HG02623 (cell line): Measurements from ENCODE around the gene SMARCAD1.
A peak's percentile ranks its signal among the peaks of the same experiment; 100 is the strongest.
"Not testable (repeated sequence)": the region's sequence is repeated elsewhere in the genome, so short reads cannot be mapped to it uniquely, and the experiment has no call there.

ENCODE experiments used
- ATAC-seq: cut with Tn5 transposase; IDR thresholded peaks from one replicate; pipeline ENCODE4 v1.9.1; 2021; ENCODE audit warnings: moderate library complexity; ENCODE audit not compliant: unreplicated experiment

SMARCAD1 gene

DNA sequence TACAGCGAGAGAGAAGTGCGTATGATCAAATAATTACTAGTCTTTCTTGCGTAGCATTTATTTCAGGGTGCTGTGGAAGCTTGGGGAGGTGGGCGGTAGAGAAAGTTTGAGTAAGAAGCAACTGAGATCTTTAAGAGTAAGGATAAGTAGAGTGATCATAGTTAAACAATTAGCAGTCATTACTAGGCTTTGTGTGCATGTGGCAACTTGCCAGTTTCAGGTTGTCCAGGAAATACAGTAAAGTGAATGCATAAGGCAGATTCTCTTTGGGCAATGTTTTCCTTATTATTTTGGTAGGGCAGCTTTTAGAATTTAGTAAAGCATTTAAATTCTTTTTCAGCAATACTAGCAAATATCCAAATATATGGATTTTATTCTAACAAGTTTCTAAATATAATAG lies 78.0 kb downstream of the SMARCAD1 start:
- no peak for ATAC-seq

DNA sequence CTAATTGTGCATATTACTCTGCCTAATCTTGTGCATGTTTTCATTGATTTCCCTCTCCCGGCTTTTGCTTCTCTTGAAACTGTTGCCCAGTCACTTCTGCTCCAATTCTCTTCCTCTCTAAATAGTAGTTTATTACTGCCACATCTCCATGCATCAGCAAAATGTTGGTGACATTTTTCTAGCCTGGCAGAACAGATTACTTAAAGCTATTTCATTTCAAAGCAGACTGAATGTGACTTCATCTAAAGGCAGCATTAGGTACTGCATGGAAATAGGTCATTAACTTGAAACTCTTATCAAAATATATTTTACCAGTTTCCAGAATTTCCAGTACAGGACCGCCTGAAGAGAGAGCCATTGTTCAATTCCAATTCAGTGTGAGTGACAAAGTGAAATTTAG lies 82.6 kb downstream of the SMARCAD1 start:
- ATAC-seq: no peak

DNA sequence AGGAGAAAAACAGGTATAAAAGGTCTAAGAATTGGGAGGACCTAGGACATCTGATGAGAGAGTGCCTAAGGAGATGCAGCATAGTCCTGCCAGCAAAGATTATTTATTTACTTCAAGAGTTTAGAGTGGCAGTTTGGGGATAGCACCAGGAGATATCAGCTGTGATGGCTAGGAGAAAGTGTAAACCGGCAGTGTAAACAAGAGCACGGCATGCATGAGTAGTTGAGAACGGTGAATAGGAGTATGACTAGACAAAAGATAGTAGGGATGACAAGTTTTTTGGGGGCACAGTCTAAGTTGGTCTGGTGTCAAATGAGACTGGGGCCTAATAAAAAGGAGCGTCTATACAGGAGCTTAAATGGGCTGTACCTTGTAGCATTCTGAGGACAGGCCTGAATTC lies 86.3 kb downstream of the SMARCAD1 start:
- ATAC-seq: not testable (repeated sequence)

DNA sequence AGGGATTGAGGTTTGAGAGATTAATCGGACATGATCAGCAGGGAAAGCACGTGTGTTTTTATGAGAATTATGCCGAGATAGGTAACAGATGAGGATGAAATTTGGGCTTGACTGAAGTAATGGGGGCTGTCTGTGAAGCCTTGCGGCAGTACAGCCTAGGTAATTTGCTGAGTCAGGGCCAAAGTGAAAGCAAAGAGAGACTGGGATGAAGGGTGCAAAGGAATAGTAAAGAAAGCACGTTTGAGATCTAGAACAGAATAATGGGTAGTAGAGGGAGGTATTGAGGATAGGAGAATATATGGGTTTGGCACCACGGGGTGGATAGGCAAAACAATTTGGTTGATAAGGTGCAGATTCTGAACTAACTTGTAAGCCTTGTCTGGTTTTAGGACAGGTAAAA lies 87.8 kb downstream of the SMARCAD1 start:
- ATAC-seq: not testable (repeated sequence)

DNA sequence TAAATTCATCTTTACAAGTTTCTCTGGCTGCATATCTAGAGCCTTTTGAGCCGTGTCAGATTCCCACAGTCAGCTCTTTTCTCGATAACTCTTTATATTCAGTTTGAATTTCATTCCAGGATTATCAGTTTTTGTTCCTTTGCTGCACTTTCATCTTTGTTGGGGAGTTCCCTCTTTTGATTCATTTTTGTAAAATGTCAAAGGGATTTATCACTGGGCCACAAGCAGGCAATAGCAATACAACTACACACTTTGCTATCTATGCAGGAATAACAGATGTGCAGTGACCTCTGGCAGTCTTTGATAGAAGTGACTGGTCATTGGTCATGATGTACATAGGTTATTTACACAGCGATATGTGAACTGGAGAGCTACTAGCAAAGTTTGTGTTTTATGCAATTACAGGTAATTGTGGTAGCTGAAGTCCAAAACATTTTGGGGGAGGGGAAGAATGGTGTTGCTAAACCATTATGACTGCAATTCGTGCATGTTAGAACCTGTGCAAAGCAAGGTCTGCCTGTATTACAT lies 91.1 kb downstream of the SMARCAD1 start:
- no peak for ATAC-seq

DNA sequence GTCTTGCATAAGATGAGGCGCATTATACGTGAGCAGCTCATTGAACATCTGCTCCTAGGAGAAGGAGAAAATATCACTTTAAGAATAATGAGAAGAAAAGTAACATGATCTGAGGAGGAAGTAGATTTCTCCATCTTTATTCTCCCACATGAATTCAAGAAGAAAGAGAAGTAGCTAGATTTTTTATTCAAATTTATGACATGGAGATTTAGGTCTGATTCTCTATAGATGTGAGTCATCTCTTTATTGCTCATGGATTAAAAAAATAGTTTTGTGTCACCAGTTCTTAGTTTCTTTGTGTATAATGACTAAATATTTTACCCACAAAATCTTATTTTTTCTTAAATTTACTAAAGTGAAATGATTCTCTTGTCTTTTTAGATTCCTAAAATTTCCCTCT lies 94.5 kb downstream of the SMARCAD1 start:
- ATAC-seq: no peak

DNA sequence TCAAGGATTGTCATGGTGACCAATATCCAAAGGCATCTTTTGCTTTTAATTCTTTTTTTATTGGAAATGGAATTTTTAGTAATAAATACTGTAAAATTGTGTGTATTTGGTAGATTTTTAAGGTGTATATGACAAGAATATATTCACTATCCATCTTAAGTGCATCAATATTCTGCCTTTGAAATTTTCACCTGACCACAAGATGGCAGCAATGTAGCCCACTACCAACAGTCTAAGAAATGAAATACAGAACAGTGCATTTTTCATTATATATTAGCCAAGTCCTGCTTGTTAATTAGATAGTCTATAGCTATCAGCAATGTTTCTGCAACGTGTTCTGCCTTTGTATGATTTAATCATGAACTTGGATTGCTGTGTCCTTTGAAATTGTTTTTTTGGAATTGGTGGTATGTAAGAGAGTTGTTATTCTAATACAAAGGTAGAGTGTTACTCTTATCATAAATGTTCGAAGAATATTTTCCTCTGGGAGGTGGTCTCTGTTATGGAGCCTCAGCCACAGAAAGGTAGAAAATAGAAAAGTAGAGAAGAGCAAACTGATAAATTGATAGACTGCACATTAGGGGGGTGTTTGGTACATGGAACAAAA lies 96.8 kb downstream of the SMARCAD1 start:
- ATAC-seq: no peak

DNA sequence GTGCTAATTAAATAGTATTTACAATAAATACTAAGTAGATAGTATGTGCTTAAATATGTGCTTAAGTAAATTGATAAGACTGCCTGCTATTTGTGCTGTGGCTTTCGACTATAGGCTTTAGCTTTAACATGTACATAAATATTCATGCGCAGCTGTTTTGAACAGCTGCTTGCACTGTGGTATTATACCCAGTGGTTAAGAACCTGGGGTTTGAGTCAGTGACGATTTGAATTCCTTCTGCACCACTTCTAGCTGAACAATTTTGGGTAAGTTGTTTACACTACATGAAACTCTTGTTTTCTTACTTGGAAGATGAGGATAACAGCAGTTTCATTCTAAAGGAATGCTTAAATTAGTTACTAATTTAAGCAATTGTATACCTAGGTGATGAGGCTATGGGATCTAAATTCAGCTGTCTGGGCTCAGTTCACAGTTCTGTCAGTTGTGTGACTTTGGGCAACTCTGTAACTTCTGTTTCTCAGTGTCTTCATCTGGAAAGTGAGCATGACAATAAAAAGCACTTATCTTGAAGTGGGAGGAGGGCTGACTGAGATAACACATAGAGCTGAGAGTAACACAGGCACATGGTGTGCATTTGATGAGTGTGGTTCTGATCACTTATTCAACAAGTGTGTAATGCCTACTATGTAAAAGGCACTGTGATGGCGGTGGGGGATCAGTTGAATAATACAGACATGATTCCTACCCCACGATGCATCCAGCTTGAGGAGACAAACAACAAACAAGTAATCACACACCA lies 98.0 kb downstream of the SMARCAD1 start:
- ATAC-seq: no peak

DNA sequence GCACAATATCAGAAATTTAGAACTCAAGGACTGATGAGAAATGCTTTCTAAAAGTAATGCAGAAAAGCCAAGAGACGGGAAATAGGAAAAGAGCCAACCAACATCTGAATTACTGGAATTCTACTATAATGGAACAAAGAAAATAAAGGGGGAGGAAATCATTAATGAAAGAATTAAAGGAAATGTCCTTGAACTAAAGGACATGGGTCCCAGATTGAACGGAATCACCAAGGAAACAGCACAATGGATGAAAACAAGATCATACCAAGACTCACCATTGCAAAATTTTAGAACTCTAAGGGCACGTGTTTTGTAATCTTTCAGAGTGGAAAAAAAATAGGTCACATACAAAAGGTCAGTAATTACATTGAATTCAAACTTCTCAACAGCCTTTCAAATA lies 99.0 kb downstream of the SMARCAD1 start:
- no peak for ATAC-seq

DNA sequence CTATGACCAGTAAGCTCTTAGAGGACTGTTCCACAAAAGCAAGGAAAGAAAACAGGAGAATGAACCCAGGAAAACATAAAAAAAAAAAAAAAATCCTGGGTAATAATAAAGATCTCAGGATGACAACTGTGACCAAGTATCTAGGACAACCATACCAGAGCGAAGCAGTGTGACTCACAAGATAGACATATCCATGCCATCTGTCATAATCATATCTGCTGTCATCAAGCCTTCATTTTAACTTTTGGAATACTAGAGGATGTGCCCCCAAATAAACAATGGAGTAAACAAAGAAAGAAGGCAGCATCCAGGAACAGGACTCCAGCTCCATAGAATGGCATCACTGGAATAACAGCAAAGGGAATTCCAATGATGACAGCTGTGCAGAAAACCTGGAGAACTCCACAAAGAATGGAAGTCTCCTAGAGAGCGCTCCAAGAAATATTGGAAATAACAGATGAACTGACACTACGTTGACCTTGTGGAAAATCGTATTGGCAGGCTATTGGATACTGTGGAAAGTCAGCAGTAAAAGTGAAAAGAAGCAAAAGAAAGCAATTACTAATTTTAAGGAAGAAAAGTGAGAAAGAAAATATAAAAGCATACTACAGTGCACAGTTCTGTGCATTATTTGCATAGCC lies 99.7 kb downstream of the SMARCAD1 start:
- ATAC-seq: no peak

DNA sequence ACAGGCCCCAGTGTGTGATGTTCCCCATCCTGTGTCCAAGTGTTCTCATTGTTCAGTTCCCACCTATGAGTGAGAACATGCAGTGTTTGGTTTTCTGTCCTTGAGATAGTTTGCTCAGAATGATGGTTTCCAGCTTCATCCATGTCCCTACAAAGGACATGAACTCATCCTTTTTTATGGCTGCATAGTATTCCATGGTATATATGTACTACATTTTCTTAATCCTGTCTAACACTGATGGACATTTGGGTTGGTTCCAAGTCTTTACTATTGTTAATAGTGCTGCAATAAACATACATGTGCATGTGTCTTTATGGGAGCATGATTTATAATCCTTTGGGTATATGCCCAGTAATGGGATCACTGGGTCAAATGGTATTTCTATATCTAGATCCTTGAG lies 112.3 kb downstream of the SMARCAD1 start:
- not testable (repeated sequence) for ATAC-seq

DNA sequence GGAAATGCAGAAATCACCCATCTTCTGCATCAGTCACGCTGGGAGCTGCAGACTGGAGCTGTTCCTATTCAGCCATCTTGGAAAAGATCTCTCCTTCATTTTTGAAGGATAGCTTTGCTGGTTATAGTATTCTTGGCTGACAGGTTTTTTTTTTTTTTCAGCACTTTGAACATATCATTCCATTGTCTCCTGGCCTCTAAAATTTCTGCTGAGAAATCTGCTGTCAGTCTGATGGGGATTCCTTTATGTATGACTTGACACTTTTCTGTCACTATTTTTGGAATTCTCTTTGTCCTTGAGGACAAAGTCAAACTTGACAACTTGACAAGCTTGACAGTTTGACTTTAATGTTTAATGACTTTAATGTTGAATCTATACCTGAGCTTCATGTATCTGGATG lies 118.2 kb downstream of the SMARCAD1 start:
- no peak for ATAC-seq

DNA sequence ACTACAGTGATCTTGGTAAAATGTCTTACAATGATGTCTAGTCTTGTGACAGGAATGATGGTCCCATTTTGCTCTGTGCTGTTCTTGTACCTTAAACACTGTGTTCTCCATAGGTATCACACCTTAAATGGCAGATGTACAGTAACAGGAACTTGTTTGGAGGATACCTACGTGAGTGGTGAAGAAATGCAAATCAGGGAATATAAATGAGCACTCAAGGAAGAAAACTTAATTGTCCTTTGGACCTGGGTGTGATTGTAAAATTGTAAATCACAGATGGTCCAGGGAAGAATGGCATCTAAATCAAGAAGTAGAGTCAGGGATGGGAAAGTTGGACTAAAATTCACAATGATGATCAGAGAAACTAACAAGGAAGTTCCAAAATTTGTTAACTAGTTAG lies 122.3 kb downstream of the SMARCAD1 start:
- ATAC-seq: no peak

DNA sequence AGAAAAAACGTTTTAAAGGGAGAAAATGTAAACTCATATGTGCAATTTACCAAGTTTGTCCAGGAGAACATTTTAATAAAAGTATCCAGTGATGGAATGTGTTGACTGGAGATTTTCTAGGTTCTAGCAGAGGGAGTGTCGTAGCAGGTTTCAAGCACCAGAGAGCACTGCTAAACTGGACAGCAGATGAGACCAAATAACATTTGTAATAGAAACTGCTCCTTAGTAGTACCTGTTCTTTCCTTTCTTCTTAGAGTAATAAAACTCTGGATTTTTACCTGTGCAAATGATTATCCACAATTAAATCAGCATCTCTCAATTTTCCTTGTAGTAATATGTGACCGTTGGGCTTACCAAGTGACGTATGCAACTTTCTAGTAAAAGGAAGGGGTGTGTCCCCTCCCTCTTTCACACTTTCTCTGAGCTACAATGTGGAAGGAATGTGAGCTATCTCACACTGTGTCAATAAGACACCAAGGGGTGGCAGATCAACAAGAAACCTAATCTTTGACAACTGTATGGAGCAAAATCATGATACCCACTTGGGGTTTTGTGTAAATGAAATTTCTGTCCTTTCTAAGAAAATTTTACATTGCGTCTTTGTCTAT lies 125.4 kb downstream of the SMARCAD1 start:
- no peak for ATAC-seq

DNA sequence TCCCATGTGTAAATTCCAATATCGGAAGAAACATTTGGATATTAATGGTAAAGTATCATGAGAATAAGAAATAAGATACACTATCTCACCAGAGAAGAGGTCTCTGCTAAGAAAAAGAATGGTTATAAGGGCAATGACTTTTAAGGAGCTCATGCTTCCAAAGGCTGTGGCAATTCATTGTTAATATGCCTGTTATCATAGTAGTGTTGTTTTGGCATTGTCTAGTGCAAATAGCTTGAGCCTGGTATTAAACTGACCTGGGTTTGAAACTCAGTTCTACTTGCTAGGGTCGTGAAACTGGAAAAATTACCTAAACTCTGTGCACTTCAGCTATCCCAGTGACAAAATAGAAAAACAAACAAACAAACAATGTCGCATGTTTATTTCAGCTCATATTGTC lies 126.2 kb downstream of the SMARCAD1 start:
- no peak for ATAC-seq

DNA sequence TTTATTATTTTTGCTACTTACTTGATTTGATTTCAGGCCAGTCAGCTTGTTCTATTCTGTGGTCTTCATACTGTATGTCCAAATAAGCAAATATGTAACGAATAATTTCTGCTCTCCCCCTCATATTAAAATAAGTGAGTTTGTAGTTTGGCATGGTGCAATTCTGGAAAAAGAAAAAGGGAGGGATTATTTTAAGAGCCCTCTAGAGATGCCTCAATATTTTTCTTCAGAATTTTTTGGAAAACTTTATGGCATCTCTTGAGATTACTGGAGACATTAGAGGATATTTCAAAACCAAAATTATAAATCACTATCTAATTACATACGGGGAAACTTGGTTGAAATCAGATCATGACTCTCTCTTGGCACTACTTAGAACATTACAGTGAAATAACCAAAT lies 126.8 kb downstream of the SMARCAD1 start:
- no peak for ATAC-seq

DNA sequence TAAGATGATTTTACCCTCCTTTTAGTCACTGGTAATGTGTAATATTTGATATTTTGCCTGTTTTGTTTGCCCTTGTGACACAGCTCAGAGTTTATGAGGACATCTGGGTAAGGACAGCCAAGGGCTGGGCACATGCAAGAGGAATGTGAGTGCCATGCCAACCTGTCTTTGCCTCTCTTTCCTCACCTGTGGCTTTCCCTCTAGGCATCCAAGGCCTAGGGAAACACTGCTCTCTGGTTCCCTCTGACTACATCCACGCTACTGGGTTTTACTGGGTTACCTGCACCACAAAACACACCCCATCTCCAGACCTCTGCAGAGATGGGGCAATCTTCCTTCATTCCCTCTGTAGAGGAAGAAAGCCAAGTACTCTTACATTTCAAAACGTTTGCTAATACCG lies 127.3 kb downstream of the SMARCAD1 start:
- no peak for ATAC-seq

DNA sequence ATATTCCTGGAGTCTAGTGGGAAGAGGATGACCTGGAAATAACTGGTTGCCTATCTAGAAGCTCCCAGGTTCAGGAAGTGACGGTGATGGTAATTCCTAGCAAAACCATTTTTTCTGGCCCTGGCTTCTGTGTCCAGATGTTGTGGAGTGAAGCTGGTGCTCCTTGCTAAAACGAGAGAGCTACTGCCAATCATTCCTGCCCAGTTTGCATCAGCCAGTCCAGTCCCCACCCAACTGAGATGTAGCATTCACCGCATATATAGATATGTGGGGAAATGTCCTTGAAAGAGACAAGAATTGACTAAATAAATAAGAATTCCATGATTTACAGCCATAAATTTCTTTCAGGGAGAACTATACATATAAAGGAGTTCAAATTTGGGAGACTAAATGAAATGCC lies 128.6 kb downstream of the SMARCAD1 start:
- ATAC-seq: no peak

DNA sequence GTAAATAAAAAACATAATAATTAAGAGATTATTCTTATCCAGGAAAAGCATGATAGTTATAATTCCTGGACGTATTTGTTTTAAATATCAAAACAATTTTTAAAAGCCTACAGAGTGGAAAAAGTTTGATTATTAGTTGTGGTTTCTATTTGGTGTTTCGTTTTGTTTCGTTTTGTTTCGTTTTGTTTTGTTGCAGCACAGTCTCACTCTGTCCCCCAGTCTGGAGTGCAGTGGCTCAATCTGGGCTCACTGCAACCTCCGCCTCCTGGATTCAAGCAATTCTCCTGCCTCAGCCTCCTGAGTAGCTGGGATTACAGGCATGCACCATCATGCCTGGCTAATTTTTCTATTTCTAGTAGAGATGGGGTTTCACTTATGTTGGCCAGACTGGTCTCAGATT lies 129.1 kb downstream of the SMARCAD1 start:
- not testable (repeated sequence) for ATAC-seq

DNA sequence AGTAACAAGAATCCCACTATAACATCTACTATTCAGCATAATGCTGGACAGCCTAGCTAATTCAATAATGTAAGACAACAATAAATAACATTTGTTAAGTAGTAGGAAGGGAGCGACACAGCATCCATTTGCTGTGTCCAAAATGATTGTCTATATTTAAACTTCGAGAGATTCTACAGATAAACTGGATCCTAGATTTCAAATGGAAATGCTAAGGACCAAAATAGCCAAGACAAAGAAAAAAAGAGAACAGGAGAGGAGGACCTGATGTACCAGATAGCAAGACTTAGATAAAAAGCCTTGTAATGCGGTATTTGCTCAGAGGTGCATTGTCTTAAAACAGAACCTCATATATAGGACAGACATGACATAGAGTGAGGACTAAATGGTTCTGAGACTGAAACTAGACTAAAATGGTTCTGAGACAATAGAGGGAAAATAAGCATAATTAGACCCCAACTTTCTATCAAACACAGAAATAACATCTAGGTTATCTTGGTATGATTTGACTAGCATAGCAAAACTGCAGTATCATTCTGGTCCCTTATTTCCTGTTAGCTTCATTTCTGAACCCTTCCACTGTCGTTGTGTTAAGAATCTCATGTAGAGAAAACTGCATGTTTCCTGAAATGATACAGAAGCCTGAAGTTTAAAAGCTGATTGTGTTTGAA lies 131.2 kb downstream of the SMARCAD1 start:
- ATAC-seq: peak; percentile 72

DNA sequence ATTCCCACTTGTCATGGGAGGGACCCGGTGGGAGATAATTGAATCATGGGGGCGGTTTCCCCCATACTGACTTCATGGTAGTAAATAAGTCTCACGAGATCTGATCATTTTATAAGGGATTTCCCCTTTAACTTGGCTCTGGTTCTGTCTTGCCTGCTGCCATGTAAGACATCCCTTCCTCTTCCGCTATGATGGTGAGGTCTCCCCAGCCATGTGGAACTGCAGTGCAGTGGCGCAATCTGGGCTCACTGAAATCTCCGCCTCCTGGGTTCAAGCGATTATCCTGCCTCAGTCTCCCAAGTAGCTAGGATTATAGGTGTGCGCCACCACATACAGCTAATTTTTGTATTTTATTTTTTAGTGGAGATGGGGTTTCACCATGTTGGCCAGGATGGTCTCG lies 132.1 kb downstream of the SMARCAD1 start:
- no peak for ATAC-seq
